OCI-LY1 (cell line): ENCODE data around the gene BAIAP2L1.
"Not testable (repeated sequence)": the region's sequence is repeated elsewhere in the genome, so short reads cannot be mapped to it uniquely, and the experiment has no call there.

Experiments used
- H2AFZ ChIP-seq: fragments of 200-600 bp; sonication (generic), shearing (Covaris generic); 2 replicates; pipeline ENCODE4 v1.6.0; 2014; ENCODE audit warnings: antibody characterized with exemption, mild to moderate bottlenecking, low read length
- H3F3A ChIP-seq: fragments of 200-600 bp; sonication (generic), shearing (Covaris generic); 2 replicates; pipeline ENCODE4 v1.6.0; 2014; ENCODE audit warnings: mild to moderate bottlenecking, antibody characterized with exemption, low read length, moderate library complexity; ENCODE audit not compliant: insufficient read depth
- H3K27ac ChIP-seq: fragments of 200-600 bp; sonication (generic); 2 replicates; pipeline ENCODE4 v1.5.1; 2014; ENCODE audit warnings: low read length, mixed run types, mild to moderate bottlenecking, low read depth; ENCODE audit not compliant: poor library complexity, severe bottlenecking
- H3K27me3 ChIP-seq: fragments of 200-600 bp; sonication (generic); 2 replicates; pipeline ENCODE4 v1.6.0; 2014; ENCODE audit warnings: antibody characterized with exemption, mild to moderate bottlenecking, low read length, moderate library complexity; ENCODE audit not compliant: insufficient read depth
- H3K36me3 ChIP-seq: fragments of 200-600 bp; sonication (generic); 2 replicates; pipeline ENCODE4 v1.6.1; 2014; ENCODE audit warnings: mild to moderate bottlenecking, antibody characterized with exemption, low read length, moderate library complexity, mixed read lengths; ENCODE audit not compliant: insufficient read depth
- H3K4me1 ChIP-seq: fragments of 200-600 bp; sonication (generic); 2 replicates; pipeline ENCODE4 v1.5.1; 2014; ENCODE audit warnings: mild to moderate bottlenecking, low read length, moderate library complexity; ENCODE audit not compliant: insufficient read depth, severe bottlenecking
- H3K4me2 ChIP-seq: fragments of 200-600 bp; sonication (generic), shearing (Covaris generic); 2 replicates; pipeline ENCODE4 v1.6.1; 2014; ENCODE audit warnings: low read length
- H3K4me3 ChIP-seq: fragments of 200-600 bp; sonication (generic); 2 replicates; pipeline ENCODE4 v1.5.1; 2014; ENCODE audit warnings: low read length, low read depth, mild to moderate bottlenecking, mixed read lengths; ENCODE audit not compliant: poor library complexity, severe bottlenecking
- H3K79me2 ChIP-seq: fragments of 200-600 bp; shearing (Covaris generic); 2 replicates; pipeline ENCODE4 v1.6.1; 2016; ENCODE audit warnings: mixed run types, low read length, mixed read lengths; ENCODE audit not compliant: insufficient read depth
- H3K9ac ChIP-seq: fragments of 200-600 bp; sonication (generic), shearing (Covaris generic); 2 replicates; pipeline ENCODE4 v1.6.1; 2014; ENCODE audit warnings: mild to moderate bottlenecking, low read length, mixed read lengths
- H3K9me2 ChIP-seq: fragments of 200-600 bp; sonication (generic), shearing (Covaris generic); 2 replicates; pipeline ENCODE4 v1.6.1; 2014; ENCODE audit warnings: low read depth, mild to moderate bottlenecking, low read length, mixed read lengths
- H3K9me3 ChIP-seq: fragments of 200-600 bp; shearing (Covaris generic); 2 replicates; pipeline ENCODE4 v1.6.1; 2014; ENCODE audit warnings: low read length, mixed read lengths
- H4K20me1 ChIP-seq: fragments of 200-600 bp; sonication (generic), shearing (Covaris generic); 2 replicates; pipeline ENCODE4 v1.6.0; 2016; ENCODE audit warnings: mild to moderate bottlenecking, low read length; ENCODE audit not compliant: insufficient read depth
- CTCF ChIP-seq: fragments of 200-600 bp; sonication (generic), shearing (Covaris generic); IDR thresholded peaks from 2 replicates; pipeline ENCODE4 v1.5.1; 2017; ENCODE audit warnings: mild to moderate bottlenecking, antibody characterized with exemption, low read length, moderate library complexity, mixed read lengths
- EZH2 ChIP-seq: fragments of 200-600 bp; sonication (generic), shearing (Covaris generic); IDR thresholded peaks from 2 replicates; pipeline ENCODE4 v1.8.0; 2017; ENCODE audit warnings: borderline replicate concordance, mixed run types, mild to moderate bottlenecking, antibody characterized with exemption, low read length, moderate library complexity, mixed read lengths

The BAIAP2L1 gene

DNA sequence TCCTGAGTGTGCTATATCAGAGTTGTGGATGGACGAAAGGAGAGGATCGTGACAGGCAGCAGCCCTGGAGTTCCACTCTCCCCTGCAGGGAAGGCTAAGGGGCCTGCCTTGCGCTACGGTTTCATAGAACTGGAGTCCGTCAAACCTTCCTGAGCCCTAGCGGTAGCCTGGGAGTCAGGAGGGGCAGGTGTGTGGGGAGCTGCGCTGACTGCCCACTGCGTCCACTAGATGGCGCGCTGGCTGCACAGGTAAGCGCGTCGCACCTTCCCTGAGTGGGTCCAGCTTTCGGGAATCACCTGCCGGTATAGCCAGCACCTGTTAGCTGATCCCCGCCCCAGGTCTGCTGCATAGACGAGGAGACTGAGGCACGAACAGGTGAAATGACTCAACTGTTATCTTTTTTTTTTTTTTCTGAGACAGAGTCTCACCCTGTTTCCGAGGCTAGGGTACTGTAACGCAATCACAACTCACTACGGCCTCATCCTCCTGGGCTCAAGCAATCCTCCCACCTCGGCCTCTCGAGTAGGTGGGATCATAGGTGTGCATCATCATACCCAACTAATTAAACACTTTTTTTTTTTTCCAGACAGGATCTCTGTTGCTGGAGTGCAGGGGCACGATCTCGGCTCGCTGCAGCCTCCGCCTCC, 20.2 kb upstream of the BAIAP2L1 start:
- H3K4me2 ChIP-seq = no peak overlapping the region
- TF ChIP-seq CTCF (peak; percentile 99), EZH2 (no peak)
- no peaks in the 10 kb centered on the region; the same call in 1 of the 2 replicates for H3K27me3 ChIP-seq
- no peak overlapping the region for H2AFZ ChIP-seq
- no peaks in the 10 kb centered on the region for H3K4me1 ChIP-seq
- no peak overlapping the region for H3K27ac ChIP-seq
- H4K20me1 ChIP-seq = no peaks in the 10 kb centered on the region
- H3F3A ChIP-seq = no peaks in the 10 kb centered on the region
- no peaks in the 10 kb centered on the region for H3K79me2 ChIP-seq
- no peaks in the 10 kb centered on the region for H3K9me2 ChIP-seq
- no peak overlapping the region for H3K9ac ChIP-seq
- H3K4me3 ChIP-seq = no peak overlapping the region
- no peaks in the 10 kb centered on the region for H3K36me3 ChIP-seq
- H3K9me3 ChIP-seq = no peaks in the 10 kb centered on the region

DNA sequence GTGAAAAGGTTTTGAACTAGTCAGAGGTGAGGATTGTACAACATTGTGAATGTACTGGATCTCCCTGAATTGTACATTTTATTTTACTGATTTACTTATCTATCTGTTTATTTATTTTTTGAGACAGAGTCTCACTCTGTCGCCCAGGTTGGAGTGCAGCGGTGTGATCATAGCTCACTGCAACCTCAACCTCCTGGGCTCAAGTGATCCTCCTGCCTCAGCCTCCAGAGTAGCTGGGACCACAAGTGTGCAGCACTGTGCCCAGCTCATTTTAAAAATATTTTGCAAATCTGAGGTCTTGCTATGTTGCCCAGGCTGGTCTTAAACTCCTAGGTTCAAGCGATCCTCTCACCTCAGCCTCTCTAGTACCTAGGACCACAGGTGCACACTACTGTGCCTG, 19.1 kb upstream of the BAIAP2L1 start:
- H3F3A ChIP-seq, H3K36me3 ChIP-seq, H3K27ac ChIP-seq, H3K4me1 ChIP-seq, H2AFZ ChIP-seq, H3K79me2 ChIP-seq, H4K20me1 ChIP-seq, H3K4me2 ChIP-seq, H3K9ac ChIP-seq, H3K9me2 ChIP-seq, H3K9me3 ChIP-seq, H3K4me3 ChIP-seq, H3K27me3 ChIP-seq: not testable (repeated sequence)

DNA sequence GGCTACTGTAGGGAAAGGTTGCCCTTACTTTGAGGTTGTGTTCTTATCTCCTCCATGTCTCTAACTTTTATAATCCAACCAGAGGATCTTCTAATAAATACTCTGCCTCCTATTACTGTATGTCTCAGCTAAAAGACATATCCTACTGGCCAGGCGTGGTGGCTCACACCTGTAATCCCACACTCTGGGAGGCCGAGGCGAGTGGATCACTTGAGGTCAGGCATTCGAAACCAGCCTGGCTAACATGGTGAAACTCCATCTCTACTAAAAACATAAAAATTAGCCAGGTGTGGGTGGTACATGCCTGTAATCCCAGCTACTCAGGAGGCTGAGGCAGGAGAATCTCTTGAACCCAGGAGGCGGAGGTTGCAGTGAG, 18.4 kb upstream of the BAIAP2L1 start:
- H3K27ac ChIP-seq, H3K4me1 ChIP-seq, H3F3A ChIP-seq, H2AFZ ChIP-seq, H3K36me3 ChIP-seq, H4K20me1 ChIP-seq, H3K9me2 ChIP-seq, H3K27me3 ChIP-seq, H3K4me2 ChIP-seq, H3K79me2 ChIP-seq, H3K9me3 ChIP-seq, H3K9ac ChIP-seq, H3K4me3 ChIP-seq: not testable (repeated sequence)

DNA sequence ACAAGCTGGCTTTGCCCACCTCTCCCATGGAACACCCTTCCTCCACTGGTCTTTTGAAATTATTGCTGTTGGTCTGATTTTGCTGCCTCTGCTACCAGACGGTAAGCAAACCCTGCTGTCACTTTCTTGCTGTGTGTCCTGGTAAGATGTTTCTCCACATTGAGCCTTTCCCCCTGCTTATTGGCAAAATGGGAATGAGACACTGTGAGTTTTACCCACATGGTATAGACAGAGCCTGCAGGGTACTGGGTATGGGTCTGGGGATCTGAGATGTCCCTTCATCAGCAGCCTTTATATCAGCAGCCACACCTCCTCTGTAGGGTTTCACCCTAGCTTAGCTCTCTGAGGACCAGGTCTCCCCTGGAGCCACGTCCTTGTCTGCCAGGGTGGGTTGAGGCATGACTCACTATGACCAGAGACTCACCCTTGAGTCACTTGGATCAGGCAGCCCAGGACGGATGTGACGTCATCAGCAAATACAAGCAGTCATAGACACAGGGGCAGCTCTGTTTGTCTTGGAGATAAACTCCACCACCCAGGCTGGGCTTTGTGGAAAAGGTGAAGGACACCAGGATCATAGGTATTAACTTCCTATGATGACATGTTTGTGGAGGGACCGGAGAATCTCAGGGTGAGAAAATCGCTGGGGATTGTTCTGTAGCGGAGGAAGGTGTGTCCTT, 17.9 kb upstream of the BAIAP2L1 start:
- H3K4me3 ChIP-seq = no peak overlapping the region
- no peaks in the 10 kb centered on the region for H3K36me3 ChIP-seq
- no peaks in the 10 kb centered on the region; the same call in 1 of the 2 replicates for H3K27me3 ChIP-seq
- H2AFZ ChIP-seq = no peak overlapping the region
- H3K9me2 ChIP-seq = no peaks in the 10 kb centered on the region
- H4K20me1 ChIP-seq = no peaks in the 10 kb centered on the region
- H3K4me2 ChIP-seq = no peak overlapping the region
- H3K9ac ChIP-seq = no peak overlapping the region
- no peaks in the 10 kb centered on the region for H3K79me2 ChIP-seq
- H3K9me3 ChIP-seq = no peaks in the 10 kb centered on the region
- TF ChIP-seq EZH2 (no peak), CTCF (no peak)
- no peak overlapping the region for H3K27ac ChIP-seq
- no peaks in the 10 kb centered on the region for H3K4me1 ChIP-seq
- H3F3A ChIP-seq = no peaks in the 10 kb centered on the region
